H1 (cell line): ENCODE measurements around the gene COL1A1.

Source experiments
- RAD21 ChIP-seq, 2 experiments: IDR thresholded peaks in 1 of 2; conservative IDR thresholded peaks in 1 of 2; 2 replicates each; pipeline ENCODE4 v1.6.1; 2011; ENCODE audit warnings: low read depth in 2 of 2, low read length in 2 of 2, improper control_type of control experiment in 1 of 2, inconsistent platforms in 1 of 2, mild to moderate bottlenecking in 1 of 2, moderate library complexity in 1 of 2
- TF ChIP-seq, protein P1 (sequence below), 3 experiments: IDR thresholded peaks; 1 replicate in 2 of 3; 2 replicates in 1 of 3; pipeline versions ENCODE4 v1.5.1 to v1.6.1; 2011; ENCODE audit warnings: low read length in 3 of 3, mild to moderate bottlenecking in 3 of 3, inconsistent platforms in 2 of 3, low read depth in 1 of 3, moderate library complexity in 1 of 3; ENCODE audit not compliant: insufficient read depth in 1 of 3; ENCODE audit errors: control extremely low read depth in 1 of 3

DNA sequence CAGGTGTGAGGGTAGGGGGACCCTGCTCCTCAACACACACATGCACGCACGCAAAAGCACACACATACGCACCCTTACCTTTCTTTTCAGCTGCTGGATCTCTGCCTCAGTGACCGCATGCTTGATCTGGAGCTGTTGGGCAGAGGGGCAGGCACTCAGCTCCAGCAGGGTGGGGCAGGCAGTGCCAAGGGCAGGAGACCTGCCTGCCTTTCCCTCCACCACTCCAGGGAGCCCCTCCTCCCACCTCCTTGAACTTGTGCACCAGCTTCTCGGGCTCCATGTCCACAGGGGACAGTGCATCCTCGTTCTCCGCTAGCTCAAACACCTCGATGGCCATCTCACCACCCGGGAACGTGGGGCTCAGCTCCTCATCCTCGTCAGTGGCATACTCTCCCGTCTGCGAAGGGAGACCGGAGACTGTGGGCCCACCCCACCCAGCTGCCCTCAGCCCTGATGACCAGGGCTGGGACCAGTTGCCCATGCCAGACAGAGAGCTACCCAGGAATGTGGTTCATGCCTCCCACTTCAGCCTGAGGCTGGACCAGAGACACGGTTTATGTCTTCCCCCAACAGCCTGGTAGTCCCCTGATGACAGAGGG, 62.1 kb downstream of the COL1A1 start:
- TF ChIP-seq, protein P1, sequence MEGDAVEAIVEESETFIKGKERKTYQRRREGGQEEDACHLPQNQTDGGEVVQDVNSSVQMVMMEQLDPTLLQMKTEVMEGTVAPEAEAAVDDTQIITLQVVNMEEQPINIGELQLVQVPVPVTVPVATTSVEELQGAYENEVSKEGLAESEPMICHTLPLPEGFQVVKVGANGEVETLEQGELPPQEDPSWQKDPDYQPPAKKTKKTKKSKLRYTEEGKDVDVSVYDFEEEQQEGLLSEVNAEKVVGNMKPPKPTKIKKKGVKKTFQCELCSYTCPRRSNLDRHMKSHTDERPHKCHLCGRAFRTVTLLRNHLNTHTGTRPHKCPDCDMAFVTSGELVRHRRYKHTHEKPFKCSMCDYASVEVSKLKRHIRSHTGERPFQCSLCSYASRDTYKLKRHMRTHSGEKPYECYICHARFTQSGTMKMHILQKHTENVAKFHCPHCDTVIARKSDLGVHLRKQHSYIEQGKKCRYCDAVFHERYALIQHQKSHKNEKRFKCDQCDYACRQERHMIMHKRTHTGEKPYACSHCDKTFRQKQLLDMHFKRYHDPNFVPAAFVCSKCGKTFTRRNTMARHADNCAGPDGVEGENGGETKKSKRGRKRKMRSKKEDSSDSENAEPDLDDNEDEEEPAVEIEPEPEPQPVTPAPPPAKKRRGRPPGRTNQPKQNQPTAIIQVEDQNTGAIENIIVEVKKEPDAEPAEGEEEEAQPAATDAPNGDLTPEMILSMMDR (IDR thresholded peaks at IDR 0.05; ENCODE audit: control extremely low read depth in 1 of 3, insufficient read depth in 1 of 3, low read depth in 1 of 3, low read length in 3 of 3): no peak
- no peak for TF ChIP-seq RAD21 (IDR thresholded peaks at IDR 0.05 in 1 of 2, conservative IDR thresholded peaks at IDR 0.05 in 1 of 2; ENCODE audit: low read depth in 2 of 2, low read length in 2 of 2)
